Measurements from ENCODE around the gene POU2AF3. TPM values are rescaled to one million over a fixed set of nuclear protein-coding genes. Genes with fewer than 3 reads are reported as not detected.

POU2AF3 gene
- total RNA-seq: 3.4 and 4.2 TPM in 2 replicates
- long read RNA-seq, partial matches to known transcripts: 0 of 1 reads
- long read RNA-seq, other reads (novel, unspliced or antisense): 1 of 1 reads

- Mint-ChIP-seq H3K4me1 (ENCODE audit: low read depth) (peaks cover 15% of the 10 kb centered on the region), H3K27me3 (peaks cover 44% of the 10 kb centered on the region), H3K36me3 (ENCODE audit: insufficient read depth) (no peaks in the 10 kb centered on the region), H3K27ac (no peak within 1 kb of the TSS), H3K4me3 (ENCODE audit: low read depth) (peak within 1 kb of the TSS; percentile 72), H3K9me3 (ENCODE audit: low read depth) (no peaks in the 10 kb centered on the region)
- TF ChIP-seq CTCF (IDR thresholded peaks at IDR 0.05; ENCODE audit: unreplicated experiment): no peak
- peak; percentile 18 for DNase-seq (ENCODE audit: low spot score, unreplicated experiment)
Measured at GRCh38 chr11:111298413-111299100, at the start of gene POU2AF3. TSS of gene POU2AF3 (plus strand) at chr11:111298546. CDS start at chr11:111298582, 36 bp downstream.

GRCh38 chr11:111250936-111251335 lies 47.4 kb upstream of the POU2AF3 start:
- H3K36me3 Mint-ChIP-seq (ENCODE audit: insufficient read depth): no peaks in the 10 kb centered on the region
- no peaks in the 10 kb centered on the region for H3K9me3 Mint-ChIP-seq (ENCODE audit: low read depth)
- H3K27me3 Mint-ChIP-seq: peaks cover 12% of the 10 kb centered on the region
- no peaks in the 10 kb centered on the region for H3K4me1 Mint-ChIP-seq (ENCODE audit: low read depth)
- no peak overlapping the region for H3K27ac Mint-ChIP-seq
- no peak for TF ChIP-seq CTCF (IDR thresholded peaks at IDR 0.05; ENCODE audit: unreplicated experiment)
- DNase-seq (ENCODE audit: low spot score, unreplicated experiment): no peak
- H3K4me3 Mint-ChIP-seq (ENCODE audit: low read depth): no peak overlapping the region

GRCh38 chr11:111253131-111253530 lies 45.2 kb upstream of the POU2AF3 start:
- Mint-ChIP-seq H3K27me3 (peaks cover 12% of the 10 kb centered on the region), H3K4me3 (ENCODE audit: low read depth) (no peak overlapping the region), H3K4me1 (ENCODE audit: low read depth) (no peaks in the 10 kb centered on the region), H3K36me3 (ENCODE audit: insufficient read depth) (no peaks in the 10 kb centered on the region), H3K9me3 (ENCODE audit: low read depth) (no peaks in the 10 kb centered on the region), H3K27ac (no peak overlapping the region)
- TF ChIP-seq CTCF (IDR thresholded peaks at IDR 0.05; ENCODE audit: unreplicated experiment): no peak
- DNase-seq (ENCODE audit: low spot score, unreplicated experiment): no peak

- no peak overlapping the region for H3K27ac Mint-ChIP-seq
- H3K36me3 Mint-ChIP-seq (ENCODE audit: insufficient read depth): no peaks in the 10 kb centered on the region
- H3K9me3 Mint-ChIP-seq (ENCODE audit: low read depth): no peaks in the 10 kb centered on the region
Measured at GRCh38 chr11:111253630-111254029, 44.7 kb upstream of the POU2AF3 start.

GRCh38 chr11:111258046-111258445 lies 40.3 kb upstream of the POU2AF3 start:
- Mint-ChIP-seq H3K27me3 (peaks cover 2% of the 10 kb centered on the region), H3K36me3 (ENCODE audit: insufficient read depth) (no peaks in the 10 kb centered on the region), H3K4me1 (ENCODE audit: low read depth) (peaks cover 6% of the 10 kb centered on the region), H3K9me3 (ENCODE audit: low read depth) (peaks cover 3% of the 10 kb centered on the region), H3K4me3 (ENCODE audit: low read depth) (no peak overlapping the region), H3K27ac (no peak overlapping the region)
- TF ChIP-seq CTCF (IDR thresholded peaks at IDR 0.05; ENCODE audit: unreplicated experiment): no peak
- DNase-seq (ENCODE audit: low spot score, unreplicated experiment): no peak

More at GRCh38 chr11:111253630-111254029, 44.7 kb upstream of the POU2AF3 start:
- TF ChIP-seq CTCF (IDR thresholded peaks at IDR 0.05; ENCODE audit: unreplicated experiment): no peak
- Mint-ChIP-seq H3K4me1 (ENCODE audit: low read depth) (peaks cover under 1% of the 10 kb centered on the region), H3K4me3 (ENCODE audit: low read depth) (no peak overlapping the region), H3K27me3 (peaks cover 12% of the 10 kb centered on the region)
- no peak for DNase-seq (ENCODE audit: low spot score, unreplicated experiment)
